ENCODE data around the gene PLPPR1.

DNA sequence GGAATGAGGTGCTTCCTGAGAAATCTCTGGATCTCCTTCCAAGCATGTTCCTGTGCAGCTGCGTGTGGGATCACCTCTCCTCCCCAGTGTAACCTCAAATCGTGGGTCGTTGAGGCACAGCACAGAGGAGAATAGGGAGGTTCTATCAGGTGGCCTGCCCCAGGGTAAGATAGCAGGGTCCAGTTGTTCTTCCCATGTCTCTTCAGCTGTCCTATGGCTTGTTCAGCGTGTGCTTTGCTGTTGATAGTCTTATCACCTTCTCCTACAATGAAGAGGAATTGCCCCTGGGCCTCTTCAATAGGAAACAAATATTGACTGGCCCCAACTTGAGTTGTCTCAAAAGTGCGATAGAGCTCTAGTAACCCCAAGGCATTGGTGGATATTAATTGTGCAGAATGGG is 333.9 kb downstream of the PLPPR1 start:
- TF ChIP-seq, protein P1, sequence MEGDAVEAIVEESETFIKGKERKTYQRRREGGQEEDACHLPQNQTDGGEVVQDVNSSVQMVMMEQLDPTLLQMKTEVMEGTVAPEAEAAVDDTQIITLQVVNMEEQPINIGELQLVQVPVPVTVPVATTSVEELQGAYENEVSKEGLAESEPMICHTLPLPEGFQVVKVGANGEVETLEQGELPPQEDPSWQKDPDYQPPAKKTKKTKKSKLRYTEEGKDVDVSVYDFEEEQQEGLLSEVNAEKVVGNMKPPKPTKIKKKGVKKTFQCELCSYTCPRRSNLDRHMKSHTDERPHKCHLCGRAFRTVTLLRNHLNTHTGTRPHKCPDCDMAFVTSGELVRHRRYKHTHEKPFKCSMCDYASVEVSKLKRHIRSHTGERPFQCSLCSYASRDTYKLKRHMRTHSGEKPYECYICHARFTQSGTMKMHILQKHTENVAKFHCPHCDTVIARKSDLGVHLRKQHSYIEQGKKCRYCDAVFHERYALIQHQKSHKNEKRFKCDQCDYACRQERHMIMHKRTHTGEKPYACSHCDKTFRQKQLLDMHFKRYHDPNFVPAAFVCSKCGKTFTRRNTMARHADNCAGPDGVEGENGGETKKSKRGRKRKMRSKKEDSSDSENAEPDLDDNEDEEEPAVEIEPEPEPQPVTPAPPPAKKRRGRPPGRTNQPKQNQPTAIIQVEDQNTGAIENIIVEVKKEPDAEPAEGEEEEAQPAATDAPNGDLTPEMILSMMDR (IDR thresholded peaks at IDR 0.05; ENCODE audit: low read length) = no peak
- TF ChIP-seq EZH2 (IDR thresholded peaks at IDR 0.05; ENCODE audit: borderline replicate concordance, low read length) = no peak

Data from OCI-LY1 (cell line).